ENCODE data around the gene LYPD6B.

DNA sequence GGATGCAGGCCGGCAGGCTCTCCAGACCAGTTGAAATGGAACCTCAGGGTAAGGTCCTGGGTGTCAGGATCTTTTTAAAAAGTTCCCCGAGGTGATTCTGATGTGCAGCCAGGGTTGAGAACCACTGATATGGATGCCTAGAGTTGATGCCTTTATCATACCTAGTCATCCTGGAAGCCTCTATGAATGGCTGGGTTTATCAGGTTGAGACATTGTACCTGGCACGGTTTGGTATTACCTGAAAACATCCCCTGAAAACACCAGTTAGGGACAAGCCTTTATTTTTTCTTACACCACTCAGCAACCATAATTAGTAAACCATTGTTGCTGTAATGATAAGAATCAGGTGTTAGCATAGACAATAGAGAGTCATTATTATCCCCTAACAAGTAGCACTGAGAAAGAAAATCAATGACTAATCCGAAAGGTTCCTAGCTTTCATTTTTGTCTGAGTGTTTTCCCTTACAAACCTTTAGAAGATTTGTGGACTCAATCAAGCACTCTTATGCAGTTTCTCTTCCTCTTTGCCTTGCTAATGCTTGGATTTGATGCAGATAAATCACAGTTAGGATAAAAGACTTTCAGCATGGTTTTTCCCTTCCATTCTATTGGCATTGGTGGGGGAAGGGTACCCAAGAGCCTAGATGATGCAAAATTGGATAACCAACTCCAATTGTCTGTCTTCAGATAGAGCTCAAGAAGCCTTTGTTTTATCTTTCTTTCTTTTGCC, 175.4 kb downstream of the LYPD6B start:
- no peak for TF ChIP-seq NFIC (IDR thresholded peaks at IDR 0.05)
- no peak for TF ChIP-seq TAF1 (IDR thresholded peaks at IDR 0.05; ENCODE audit: low read depth)
- TF ChIP-seq EP300 (IDR thresholded peaks at IDR 0.05; ENCODE audit: borderline replicate concordance) = no peak
- TF ChIP-seq RAD21 (IDR thresholded peaks at IDR 0.05; ENCODE audit: low read depth) = no peak
- TF ChIP-seq, protein P1, sequence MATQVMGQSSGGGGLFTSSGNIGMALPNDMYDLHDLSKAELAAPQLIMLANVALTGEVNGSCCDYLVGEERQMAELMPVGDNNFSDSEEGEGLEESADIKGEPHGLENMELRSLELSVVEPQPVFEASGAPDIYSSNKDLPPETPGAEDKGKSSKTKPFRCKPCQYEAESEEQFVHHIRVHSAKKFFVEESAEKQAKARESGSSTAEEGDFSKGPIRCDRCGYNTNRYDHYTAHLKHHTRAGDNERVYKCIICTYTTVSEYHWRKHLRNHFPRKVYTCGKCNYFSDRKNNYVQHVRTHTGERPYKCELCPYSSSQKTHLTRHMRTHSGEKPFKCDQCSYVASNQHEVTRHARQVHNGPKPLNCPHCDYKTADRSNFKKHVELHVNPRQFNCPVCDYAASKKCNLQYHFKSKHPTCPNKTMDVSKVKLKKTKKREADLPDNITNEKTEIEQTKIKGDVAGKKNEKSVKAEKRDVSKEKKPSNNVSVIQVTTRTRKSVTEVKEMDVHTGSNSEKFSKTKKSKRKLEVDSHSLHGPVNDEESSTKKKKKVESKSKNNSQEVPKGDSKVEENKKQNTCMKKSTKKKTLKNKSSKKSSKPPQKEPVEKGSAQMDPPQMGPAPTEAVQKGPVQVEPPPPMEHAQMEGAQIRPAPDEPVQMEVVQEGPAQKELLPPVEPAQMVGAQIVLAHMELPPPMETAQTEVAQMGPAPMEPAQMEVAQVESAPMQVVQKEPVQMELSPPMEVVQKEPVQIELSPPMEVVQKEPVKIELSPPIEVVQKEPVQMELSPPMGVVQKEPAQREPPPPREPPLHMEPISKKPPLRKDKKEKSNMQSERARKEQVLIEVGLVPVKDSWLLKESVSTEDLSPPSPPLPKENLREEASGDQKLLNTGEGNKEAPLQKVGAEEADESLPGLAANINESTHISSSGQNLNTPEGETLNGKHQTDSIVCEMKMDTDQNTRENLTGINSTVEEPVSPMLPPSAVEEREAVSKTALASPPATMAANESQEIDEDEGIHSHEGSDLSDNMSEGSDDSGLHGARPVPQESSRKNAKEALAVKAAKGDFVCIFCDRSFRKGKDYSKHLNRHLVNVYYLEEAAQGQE (IDR thresholded peaks at IDR 0.05; ENCODE audit: low read depth) = no peak
- TF ChIP-seq EGR1 (IDR thresholded peaks at IDR 0.05) = no peak
- no peak for TF ChIP-seq FOXM1 (IDR thresholded peaks at IDR 0.05; ENCODE audit: borderline replicate concordance, low read depth)
- TF ChIP-seq, protein P2, sequence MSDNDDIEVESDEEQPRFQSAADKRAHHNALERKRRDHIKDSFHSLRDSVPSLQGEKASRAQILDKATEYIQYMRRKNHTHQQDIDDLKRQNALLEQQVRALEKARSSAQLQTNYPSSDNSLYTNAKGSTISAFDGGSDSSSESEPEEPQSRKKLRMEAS (IDR thresholded peaks at IDR 0.05) = no peak

All from Ishikawa (cell line).